Loucy (cell line): ENCODE data around the gene HHATL.

Source experiments
- H2AFZ ChIP-seq: fragments of 200-600 bp; sonication (generic); 2 replicates; pipeline ENCODE4 v1.6.0; 2016; ENCODE audit warnings: antibody characterized with exemption, mild to moderate bottlenecking, low read length, moderate library complexity
- H3F3A ChIP-seq: fragments of 200-600 bp; 2 replicates; pipeline ENCODE4 v1.6.0; 2016; ENCODE audit warnings: antibody characterized with exemption, low read depth, mild to moderate bottlenecking
- H3K27me3 ChIP-seq: fragments of 200-600 bp; sonication (generic); 2 replicates; pipeline ENCODE4 v1.6.1; 2014; ENCODE audit warnings: low read length, mild to moderate bottlenecking; ENCODE audit not compliant: insufficient read depth, poor library complexity, severe bottlenecking
- H3K36me3 ChIP-seq: fragments of 200-600 bp; sonication (generic); 2 replicates; pipeline ENCODE4 v1.6.1; 2016; ENCODE audit warnings: low read length; ENCODE audit not compliant: insufficient read depth
- H3K4me1 ChIP-seq: fragments of 200-600 bp; sonication (generic); 2 replicates; pipeline ENCODE4 v1.5.1; 2014; ENCODE audit warnings: low read length, mild to moderate bottlenecking; ENCODE audit not compliant: insufficient read depth, poor library complexity, severe bottlenecking
- H3K4me2 ChIP-seq: fragments of 200-600 bp; sonication (generic); 2 replicates; pipeline ENCODE4 v1.6.0; 2014; ENCODE audit warnings: antibody characterized with exemption, low read length, low read depth, mild to moderate bottlenecking; ENCODE audit not compliant: poor library complexity, severe bottlenecking
- H3K4me3 ChIP-seq: fragments of 200-600 bp; sonication (generic); 2 replicates; pipeline ENCODE4 v1.5.1; 2014; ENCODE audit warnings: low read length, mild to moderate bottlenecking, mixed read lengths; ENCODE audit not compliant: poor library complexity, severe bottlenecking
- H3K79me2 ChIP-seq: fragments of 200-600 bp; sonication (generic); 2 replicates; pipeline ENCODE4 v1.6.1; 2014; ENCODE audit warnings: low read length; ENCODE audit not compliant: insufficient read depth
- H3K9ac ChIP-seq: fragments of 200-600 bp; sonication (generic); 2 replicates; pipeline ENCODE4 v1.6.0; 2014; ENCODE audit warnings: mild to moderate bottlenecking, low read depth, low read length, moderate library complexity; ENCODE audit not compliant: poor library complexity, severe bottlenecking
- H3K9me2 ChIP-seq: fragments of 200-600 bp; sonication (generic); replicated peaks from 2 replicates; pipeline ENCODE4 v1.6.1; 2016; ENCODE audit warnings: low read depth, low read length, mixed read lengths
- H3K9me3 ChIP-seq: fragments of 200-600 bp; sonication (generic); 2 replicates; pipeline ENCODE4 v1.6.1; 2014; ENCODE audit warnings: mild to moderate bottlenecking, antibody characterized with exemption, low read length, low read depth; ENCODE audit not compliant: insufficient read depth
- H4K20me1 ChIP-seq: fragments of 200-600 bp; sonication (generic); 2 replicates; pipeline ENCODE4 v1.6.0; 2014; ENCODE audit warnings: antibody characterized with exemption, low read length, mild to moderate bottlenecking; ENCODE audit not compliant: insufficient read depth, poor library complexity, severe bottlenecking
- CTCF ChIP-seq: fragments of 200-600 bp; sonication (generic); conservative IDR thresholded peaks from 2 replicates; pipeline ENCODE4 v1.5.1; 2014; ENCODE audit warnings: mild to moderate bottlenecking, antibody characterized with exemption, low read length
- EZH2phosphoT487 ChIP-seq: fragments of 200-600 bp; IDR thresholded peaks from 2 replicates; pipeline ENCODE4 v1.6.1; 2018; ENCODE audit warnings: antibody characterized with exemption, mild to moderate bottlenecking, moderate library complexity, borderline replicate concordance

Gene HHATL

GRCh38 chr3:42675909-42676308 lies 26.7 kb downstream of the HHATL start:
- Histone ChIP-seq H3F3A (no peaks in the 10 kb centered on the region), H3K4me2 (no peak overlapping the region), H3K36me3 (no peaks in the 10 kb centered on the region), H3K9ac (no peak overlapping the region), H3K4me1 (no peaks in the 10 kb centered on the region), H3K9me3 (no peaks in the 10 kb centered on the region), H3K9me2 (no peaks in the 10 kb centered on the region), H4K20me1 (no peaks in the 10 kb centered on the region), H3K4me3 (no peak overlapping the region), H2AFZ (no peak overlapping the region), H3K27me3 (no peaks in the 10 kb centered on the region), H3K79me2 (no peaks in the 10 kb centered on the region)
- no peak for TF ChIP-seq EZH2phosphoT487
- no peak for TF ChIP-seq CTCF

GRCh38 chr3:42674146-42674545 lies 28.5 kb downstream of the HHATL start:
- no peaks in the 10 kb centered on the region for H4K20me1 ChIP-seq
- no peak overlapping the region for H2AFZ ChIP-seq
- no peaks in the 10 kb centered on the region for H3K36me3 ChIP-seq
- no peaks in the 10 kb centered on the region for H3K27me3 ChIP-seq
- H3K4me3 ChIP-seq: no peak overlapping the region
- H3K4me2 ChIP-seq: no peak overlapping the region
- H3F3A ChIP-seq: no peaks in the 10 kb centered on the region
- no peaks in the 10 kb centered on the region for H3K4me1 ChIP-seq
- H3K9ac ChIP-seq: no peak overlapping the region
- no peaks in the 10 kb centered on the region for H3K79me2 ChIP-seq
- no peak for TF ChIP-seq EZH2phosphoT487
- no peak for TF ChIP-seq CTCF
- no peaks in the 10 kb centered on the region for H3K9me2 ChIP-seq
- H3K9me3 ChIP-seq: no peaks in the 10 kb centered on the region

- H4K20me1 ChIP-seq: no peaks in the 10 kb centered on the region
- no peak overlapping the region for H3K4me3 ChIP-seq
- H3K27me3 ChIP-seq: no peaks in the 10 kb centered on the region
- H3K9me3 ChIP-seq: no peaks in the 10 kb centered on the region
- TF ChIP-seq CTCF (no peak), EZH2phosphoT487 (no peak)
- no peaks in the 10 kb centered on the region for H3K4me1 ChIP-seq
- H3K9me2 ChIP-seq: no peaks in the 10 kb centered on the region
- H3K9ac ChIP-seq: no peak overlapping the region
- no peak overlapping the region for H3K4me2 ChIP-seq
- no peaks in the 10 kb centered on the region for H3F3A ChIP-seq
- no peak overlapping the region for H2AFZ ChIP-seq
- no peaks in the 10 kb centered on the region for H3K79me2 ChIP-seq
- H3K36me3 ChIP-seq: no peaks in the 10 kb centered on the region
Observed at GRCh38 chr3:42673082-42673481, 29.5 kb downstream of the HHATL start.
